IMR-90 (cell line): Measurements from ENCODE around the gene INSM1. TPM values are rescaled to one million over a fixed set of nuclear protein-coding genes. Genes with fewer than 3 reads are reported as not detected.

Experiments
- ATAC-seq: fragments of 200-7000 bp; cut with Tn5 transposase; 2 replicates; pipeline ENCODE4 v1.9.1; 2020; ENCODE audit warnings: low read depth, mild to moderate bottlenecking, moderate library complexity
- BruUV-seq: library from RNA; stranded (reverse); fragments of 400-500 nt; replicated peaks from 2 replicates; lab custom pipeline; 2021; lab: Mats Ljungman, UMichigan
- CTCF ChIA-PET: fragments of 300-600 bp; formaldehyde crosslinking; extraction: SDS; loops from one replicate; lab custom pipeline; 2021; ENCODE audit warnings: antibody characterized with exemption; lab: Yijun Ruan, JAX
- POLR2A ChIA-PET: fragments of 300-600 bp; sonication (Branson Sonifier 250); formaldehyde crosslinking; loops from one replicate; lab custom pipeline; 2022; ENCODE audit warnings: antibody characterized with exemption; ENCODE audit not compliant: unreplicated experiment; lab: Charles Lee
- DNase-seq: peaks from one replicate; pipeline ENCODE4 v3.0.0; 2013
- H2AFZ ChIP-seq: replicated peaks from 2 replicates; pipeline ENCODE3; 2013; ENCODE audit warnings: low read length, mild to moderate bottlenecking; ENCODE audit not compliant: poor library complexity
- H2AK5ac ChIP-seq: 2 replicates; pipeline ENCODE4 v1.6.1; 2013; ENCODE audit warnings: low read depth, low read length, inconsistent platforms
- H2AK9ac ChIP-seq: replicated peaks from 2 replicates; pipeline ENCODE3; 2013; ENCODE audit warnings: mild to moderate bottlenecking, low read depth, low read length, moderate library complexity; ENCODE audit not compliant: poor library complexity
- H2BK120ac ChIP-seq: 2 replicates; pipeline ENCODE4 v1.6.1; 2013; ENCODE audit warnings: low read depth, low read length, inconsistent platforms
- H2BK15ac ChIP-seq: 3 replicates; pipeline ENCODE4 v1.6.1; 2013; ENCODE audit warnings: low read depth, low read length, inconsistent platforms
- H2BK20ac ChIP-seq: 2 replicates; pipeline ENCODE4 v1.6.1; 2013; ENCODE audit warnings: low read depth, mild to moderate bottlenecking, inconsistent platforms, low read length, moderate library complexity
- H2BK5ac ChIP-seq: 2 replicates; pipeline ENCODE4 v1.6.1; 2013; ENCODE audit warnings: mild to moderate bottlenecking, low read depth, low read length, inconsistent platforms; ENCODE audit not compliant: poor library complexity, severe bottlenecking
- H3K14ac ChIP-seq: replicated peaks from 2 replicates; pipeline ENCODE4 v1.6.1; 2013; ENCODE audit warnings: low read depth, low read length, inconsistent platforms
- H3K18ac ChIP-seq: 2 replicates; pipeline ENCODE4 v1.6.1; 2013; ENCODE audit warnings: low read depth, low read length, control low read depth
- H3K23ac ChIP-seq: 2 replicates; pipeline ENCODE4 v1.6.1; 2013; ENCODE audit warnings: low read depth, low read length, inconsistent platforms
- H3K27ac ChIP-seq: 2 replicates; pipeline ENCODE4 v1.5.1; 2013; ENCODE audit warnings: mild to moderate bottlenecking, control low read depth, low read length; ENCODE audit not compliant: insufficient read depth
- H3K27me3 ChIP-seq: 2 replicates; pipeline ENCODE4 v1.6.1; 2013; ENCODE audit warnings: low read length; ENCODE audit not compliant: control insufficient read depth, insufficient read depth
- H3K36me3 ChIP-seq: 2 replicates; pipeline ENCODE4 v1.6.1; 2013; ENCODE audit warnings: low read length, mixed read lengths; ENCODE audit not compliant: control insufficient read depth, insufficient read depth
- H3K4ac ChIP-seq: 2 replicates; pipeline ENCODE4 v1.6.1; 2013; ENCODE audit warnings: low read depth, low read length, inconsistent platforms
- H3K4me1 ChIP-seq: 2 replicates; pipeline ENCODE4 v1.6.1; 2013; ENCODE audit warnings: low read length, mixed read lengths; ENCODE audit not compliant: control insufficient read depth, insufficient read depth
- H3K4me2 ChIP-seq: 2 replicates; pipeline ENCODE4 v1.6.1; 2013; ENCODE audit warnings: low read depth, mild to moderate bottlenecking, control low read depth, low read length, moderate library complexity
- H3K4me3 ChIP-seq: 2 replicates; pipeline ENCODE4 v1.5.1; 2013; ENCODE audit warnings: low read depth, mild to moderate bottlenecking, control low read depth, low read length, moderate library complexity; ENCODE audit not compliant: insufficient read depth
- H3K56ac ChIP-seq: 2 replicates; pipeline ENCODE4 v1.6.1; 2013; ENCODE audit warnings: low read length, inconsistent platforms; ENCODE audit not compliant: insufficient read depth; ENCODE audit errors: extremely low read depth
- H3K79me1 ChIP-seq, 2 experiments: 2 replicates each; pipeline ENCODE4 v1.6.1; 2013; ENCODE audit warnings: low read length in 2 of 2, inconsistent platforms in 1 of 2, low read depth in 1 of 2
- H3K9ac ChIP-seq: 2 replicates; pipeline ENCODE4 v1.6.1; 2013; ENCODE audit warnings: low read depth, low read length, control low read depth
- H3K9me1 ChIP-seq: 2 replicates; pipeline ENCODE4 v1.6.1; 2013; ENCODE audit warnings: low read length, inconsistent platforms; ENCODE audit not compliant: insufficient read depth
- H3K9me3 ChIP-seq: 2 replicates; pipeline ENCODE4 v1.6.1; 2013; ENCODE audit warnings: low read length; ENCODE audit not compliant: control insufficient read depth, insufficient read depth
- H4K20me1 ChIP-seq: 2 replicates; pipeline ENCODE4 v1.6.1; 2013; ENCODE audit warnings: low read length, inconsistent platforms; ENCODE audit not compliant: insufficient read depth
- H4K5ac ChIP-seq: 2 replicates; pipeline ENCODE4 v1.6.1; 2013; ENCODE audit warnings: mild to moderate bottlenecking, low read depth, low read length, control low read depth
- H4K8ac ChIP-seq, 2 experiments: 2 replicates each; pipeline ENCODE4 v1.6.1; 2013; ENCODE audit warnings: low read depth in 2 of 2, low read length in 2 of 2, control low read depth in 1 of 2, inconsistent platforms in 1 of 2
- H4K91ac ChIP-seq: 2 replicates; pipeline ENCODE4 v1.6.1; 2013; ENCODE audit warnings: low read depth, low read length, inconsistent platforms; ENCODE audit not compliant: insufficient read depth
- CTCF ChIP-seq: conservative IDR thresholded peaks from 2 replicates; pipeline ENCODE4 v1.5.1; 2012; ENCODE audit warnings: mild to moderate bottlenecking, low read depth, low read length, improper control_type of control experiment
- ELK1 ChIP-seq: fragments of 150-350 bp; IDR thresholded peaks from 2 replicates; pipeline ENCODE4 v1.6.1; 2016; ENCODE audit warnings: low read depth, mild to moderate bottlenecking, low read length, moderate library complexity, borderline replicate concordance
- FOS ChIP-seq: fragments of 150-350 bp; IDR thresholded peaks from 2 replicates; pipeline ENCODE4 v1.6.1; 2016; ENCODE audit warnings: low read depth, low read length
- RAD21 ChIP-seq: IDR thresholded peaks from 2 replicates; pipeline ENCODE4 v1.6.1; 2012; ENCODE audit warnings: low read length, improper control_type of control experiment
- USF2 ChIP-seq: fragments of 150-350 bp; IDR thresholded peaks from 2 replicates; pipeline ENCODE4 v1.6.1; 2017; ENCODE audit warnings: mild to moderate bottlenecking, antibody characterized with exemption, low read length, low read depth
- WGBS, 2 experiments: methylation state at CpG; one replicate each; pipeline versions ENCODE4 v1.1.5 to v1.1.7; 2013; ENCODE audit warnings: missing lambda C conversion rate in 2 of 2; ENCODE audit not compliant: insufficient read length in 1 of 2; ENCODE audit errors: extremely low coverage in 2 of 2; 5-methylcytosine and 5-hydroxymethylcytosine counted together
- dilution Hi-C: fragments of 300-500 bp; cut with HindIII; formaldehyde crosslinking; loops from one replicate; pipeline ENCODE4 v1.14.3; 2018; ENCODE audit warnings: low sequenced_read_pairs; ENCODE audit not compliant: unreplicated experiment
- in situ Hi-C: fragments of 300-500 bp; cut with MboI; formaldehyde crosslinking; loops from 3 replicates; pipeline ENCODE4 v1.14.3; 2019; ENCODE audit warnings: low sequenced_read_pairs, inconsistent platforms, mixed read lengths
- intact Hi-C: fragments of 100-400 bp; cut with micrococcal nuclease; formaldehyde crosslinking; loops from 2 replicates; pipeline ENCODE4 v1.10.0; 2022
- polyA plus RNA-seq, 3 experiments: library from polyadenylated mRNA; depleted of rRNA; stranded (reverse); fragments of >200 nt; gene quantifications; 2 replicates each; pipeline ENCODE4 v1.2.3, GENCODE V29; 2012; ENCODE audit warnings: low replicate concordance in 1 of 3
- total RNA-seq: library from RNA; depleted of rRNA; stranded (reverse); fragments of >200 nt; gene quantifications from 2 replicates; pipeline ENCODE4 v1.2.3, GENCODE V29; 2012

INSM1 gene
- total and polyA plus RNA-seq, 2 of the 4 experiments (the other 2 are of a cell fraction): not detected

- intact Hi-C loops (no loop called here), in situ Hi-C loops (no loop called here), dilution Hi-C loops (no loop called here)
- no peak overlapping the region for H3K14ac ChIP-seq
- POLR2A ChIA-PET: no interaction called here
- H3K4me3 ChIP-seq: no peak overlapping the region
- ATAC-seq: no peak
- no peaks in the 10 kb centered on the region for H3K27me3 ChIP-seq
- H3K23ac ChIP-seq: no peak overlapping the region
- no peak for TF ChIP-seq ELK1
- no peak for TF ChIP-seq RAD21
- no peak for TF ChIP-seq FOS
- no peak for TF ChIP-seq CTCF
- no peak for TF ChIP-seq USF2
- H2AK9ac ChIP-seq: no peak overlapping the region
- no peak overlapping the region for H2AFZ ChIP-seq
- H4K5ac ChIP-seq: no peak overlapping the region
- no peak overlapping the region for H3K4me2 ChIP-seq
- WGBS, 2 experiments: no CpG with 5 or more reads among the region's 2 CpGs
- H3K9me1 ChIP-seq: no peaks in the 10 kb centered on the region
- H3K4ac ChIP-seq: no peak overlapping the region
- no peaks in the 10 kb centered on the region for H4K20me1 ChIP-seq
- no peak overlapping the region for H4K91ac ChIP-seq
- no peak overlapping the region for H2BK120ac ChIP-seq
- H2AK5ac ChIP-seq: no peak overlapping the region
- DNase-seq: no peak
- no peak overlapping the region for H3K9ac ChIP-seq
- H3K9me3 ChIP-seq: no peaks in the 10 kb centered on the region
- H2BK20ac ChIP-seq: no peak overlapping the region
- H2BK15ac ChIP-seq: no peak overlapping the region
- H3K4me1 ChIP-seq: no peaks in the 10 kb centered on the region
- H3K79me1 ChIP-seq: no peaks in the 10 kb centered on the region
- no TSS peak for BruUV-seq
- no peak overlapping the region for H2BK5ac ChIP-seq
- no peak overlapping the region for H3K18ac ChIP-seq
- CTCF ChIA-PET: no interaction called here
- no peak overlapping the region for H3K56ac ChIP-seq
- H3K27ac ChIP-seq: no peak overlapping the region
- no peaks in the 10 kb centered on the region for H3K36me3 ChIP-seq
- H4K8ac ChIP-seq: no peak overlapping the region
Observed at GRCh38 chr20:20331817-20332216, 36.1 kb upstream of the INSM1 start.
